ENCODE measurements around the gene PITX3.

The PITX3 gene

DNA sequence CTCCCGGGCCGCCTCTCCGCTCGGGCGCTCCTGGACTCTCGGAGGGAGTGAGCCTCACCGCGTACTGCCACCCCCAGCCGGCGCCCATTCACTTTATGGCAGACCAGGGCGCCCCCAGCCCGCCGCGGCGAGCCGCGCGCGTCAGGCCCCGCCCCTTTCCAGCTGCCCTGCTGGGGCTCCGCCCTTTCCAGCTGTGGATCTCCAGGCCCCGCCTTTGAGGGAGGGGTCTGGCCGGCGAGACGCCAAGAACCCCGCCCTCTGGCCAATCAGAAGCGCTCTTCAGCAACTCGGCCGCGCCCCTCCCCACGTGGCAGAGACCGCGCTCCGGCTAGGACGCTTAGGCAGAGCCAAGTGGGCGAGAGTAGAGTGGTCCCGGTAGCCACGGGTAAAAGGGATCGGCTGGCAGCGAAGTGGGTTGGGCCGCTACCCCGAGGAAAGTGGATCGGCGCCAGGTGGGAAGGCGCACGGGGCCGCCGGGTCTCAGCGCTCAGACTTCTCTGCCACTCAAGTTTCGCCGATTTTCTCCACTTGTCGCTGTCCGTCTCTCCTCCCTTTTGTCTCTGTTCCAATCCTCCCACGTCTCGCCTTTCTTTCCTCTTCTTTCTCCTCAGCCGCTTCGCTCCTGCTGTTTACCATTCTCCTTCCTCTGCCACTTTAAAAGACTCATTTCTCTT is at the start of gene PITX3:
TSS of gene PITX3 (minus strand) at position 69 of the 674 bp plus-strand sequence. CDS start 9,432 bp downstream, outside the sequence.
- DNase-seq: no peak

DNA sequence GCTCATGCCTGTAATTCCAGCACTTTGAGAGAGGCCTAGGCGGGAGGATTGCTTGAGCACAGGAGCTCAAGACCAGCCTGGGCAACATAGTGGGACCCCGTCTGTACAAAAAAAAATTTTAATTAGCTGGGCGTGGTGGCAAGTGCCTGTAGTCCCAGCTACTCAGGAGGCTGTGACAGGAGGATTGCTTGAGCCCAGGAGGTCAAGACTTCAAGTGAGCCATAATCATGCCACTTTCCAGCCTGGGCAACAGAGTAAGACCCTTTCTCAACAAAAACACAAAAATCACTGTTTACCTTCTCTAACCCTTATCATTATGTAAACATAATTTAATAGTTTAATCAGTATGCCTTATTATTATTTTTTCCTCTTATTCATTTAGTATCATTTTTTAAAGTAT is 48.5 kb upstream of the PITX3 start:
- DNase-seq: no peak

DNA sequence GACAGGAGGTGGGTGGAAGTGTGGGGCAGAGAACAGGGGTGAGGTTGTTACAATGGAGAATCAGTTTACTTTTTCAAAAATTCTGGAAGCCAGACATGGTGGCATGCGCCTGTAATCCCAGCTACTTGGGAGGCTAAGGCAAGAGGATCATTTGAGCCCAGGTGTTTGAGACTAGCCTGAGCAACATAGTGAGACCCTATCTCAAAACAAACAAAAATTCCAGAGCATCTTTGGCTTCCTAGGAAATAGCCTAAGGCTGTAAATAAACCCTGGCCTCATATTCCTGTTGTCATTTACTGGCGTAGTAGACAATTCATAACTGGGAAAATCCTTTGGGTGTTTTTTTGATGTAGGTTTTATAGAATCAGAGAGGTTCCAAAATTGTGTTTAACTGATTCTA is 48.0 kb upstream of the PITX3 start:
- DNase-seq: no peak

DNA sequence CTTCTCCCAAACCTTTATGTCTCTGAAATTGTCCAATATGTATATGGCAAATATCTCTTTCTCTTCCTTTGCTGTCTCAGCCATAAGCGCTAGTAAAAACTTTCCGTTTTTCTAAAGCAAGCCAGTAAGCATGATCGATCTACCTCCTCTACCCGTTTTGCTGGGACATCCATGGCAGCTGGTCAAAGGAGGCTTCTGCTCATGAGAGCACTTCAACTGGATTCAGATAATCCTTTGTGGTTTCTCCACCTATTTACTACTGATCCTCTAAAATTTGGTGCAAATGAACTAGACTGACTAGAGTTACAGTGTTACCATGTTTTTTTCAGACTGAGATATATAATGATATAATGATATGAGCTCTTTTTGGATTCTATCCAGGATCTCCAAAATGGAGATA is 46.7 kb upstream of the PITX3 start:
- DNase-seq: no peak

- no peak for DNase-seq
Measured at GRCh38 chr10:102287538-102287937, 46.2 kb upstream of the PITX3 start.

DNA sequence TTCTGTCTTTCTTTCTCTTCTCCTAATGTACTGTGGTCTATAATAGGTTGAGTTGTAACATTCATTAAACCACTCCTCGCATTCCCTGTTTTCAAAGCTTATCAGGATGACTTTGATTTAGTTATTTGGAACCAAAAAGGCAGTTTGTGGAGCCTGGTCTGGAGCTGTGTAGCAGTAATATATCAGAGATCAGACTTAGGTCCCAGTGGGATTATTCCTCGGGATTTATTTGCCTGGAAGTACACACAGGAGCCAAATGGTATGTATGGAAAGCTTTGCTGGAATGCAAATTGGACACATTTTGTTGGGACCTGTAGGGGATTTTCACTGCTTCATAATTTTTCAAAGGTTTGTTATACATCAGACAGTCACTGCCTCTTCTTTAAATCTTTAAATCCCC is 44.9 kb upstream of the PITX3 start:
- DNase-seq: no peak

DNA sequence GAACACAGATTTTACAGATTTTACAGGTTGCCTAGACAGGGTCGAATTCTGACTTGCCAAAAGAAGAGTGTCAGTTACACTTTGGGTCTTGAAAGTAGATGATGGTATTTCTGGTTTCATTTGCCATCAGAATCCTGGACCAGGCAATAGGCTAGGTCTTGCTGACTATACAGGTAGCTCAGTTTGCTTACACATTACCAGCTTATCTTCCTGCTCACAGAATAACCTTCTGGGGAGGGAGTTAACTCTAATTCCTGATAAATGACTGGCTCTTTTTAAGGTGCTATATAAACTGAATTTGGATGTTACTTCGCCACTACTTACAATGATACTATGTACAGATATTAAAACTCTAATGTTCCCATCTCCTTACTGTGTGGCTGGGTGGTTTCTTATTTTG is 43.8 kb upstream of the PITX3 start:
- no peak for DNase-seq

DNA sequence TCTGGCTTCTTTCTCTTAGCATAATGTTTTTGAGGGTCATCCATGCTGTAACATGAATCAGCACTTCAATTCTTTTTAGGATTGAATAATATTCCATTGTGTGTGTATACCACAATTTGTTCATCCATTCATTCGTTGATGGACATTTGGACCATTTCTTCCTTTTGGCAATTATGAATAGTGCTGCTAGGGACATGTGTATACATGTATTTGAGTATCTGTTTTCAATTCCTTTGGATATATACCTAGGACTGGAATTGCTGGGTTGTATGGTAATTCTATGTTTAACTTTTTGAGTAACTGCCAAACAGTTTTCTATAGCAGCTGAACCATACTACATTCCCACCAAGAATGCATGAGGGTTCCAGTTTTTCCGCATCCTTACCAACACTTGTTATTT is 43.2 kb upstream of the PITX3 start:
- no peak for DNase-seq

DNA sequence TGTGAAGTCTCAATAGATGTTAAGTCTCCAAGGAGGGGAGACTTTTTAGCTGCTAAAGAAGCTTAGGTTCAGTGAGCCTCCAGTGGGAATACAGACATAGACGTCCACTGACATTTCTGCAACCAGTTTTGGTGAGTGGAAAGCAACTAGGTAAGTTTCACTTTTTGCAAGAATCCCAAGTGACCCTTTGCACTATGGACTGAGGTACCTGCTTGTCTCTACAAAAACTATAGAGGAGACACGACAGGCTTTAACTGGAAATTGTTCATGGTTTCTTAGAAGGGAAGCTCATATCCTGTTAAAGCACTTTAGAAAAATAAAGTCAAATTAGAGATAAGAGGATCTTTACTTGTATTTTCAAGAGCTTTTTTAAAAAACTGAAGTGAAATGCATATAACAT is 42.6 kb upstream of the PITX3 start:
- DNase-seq: no peak

DNA sequence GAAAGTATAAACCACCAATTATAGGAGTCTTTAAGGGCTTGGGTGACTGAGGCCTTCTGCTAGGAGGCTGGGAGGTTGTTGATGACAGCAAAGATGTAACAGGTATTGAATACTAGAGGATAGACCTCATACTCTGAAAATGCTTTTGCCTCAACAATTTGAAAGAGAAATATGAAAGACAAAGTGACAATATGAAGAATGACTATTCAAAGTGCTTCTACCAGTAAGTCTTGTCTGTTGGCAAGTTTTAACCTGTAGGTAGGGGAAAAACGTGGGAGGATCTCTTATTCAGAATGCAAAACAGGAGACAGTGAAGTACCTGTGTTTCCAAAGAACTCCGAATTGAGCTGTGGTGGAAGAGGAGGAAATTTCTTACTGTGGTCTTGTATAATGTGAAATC is 42.2 kb upstream of the PITX3 start:
- DNase-seq: no peak

- no peak for DNase-seq
Measured at GRCh38 chr10:102281102-102281487, 39.8 kb upstream of the PITX3 start.

DNA sequence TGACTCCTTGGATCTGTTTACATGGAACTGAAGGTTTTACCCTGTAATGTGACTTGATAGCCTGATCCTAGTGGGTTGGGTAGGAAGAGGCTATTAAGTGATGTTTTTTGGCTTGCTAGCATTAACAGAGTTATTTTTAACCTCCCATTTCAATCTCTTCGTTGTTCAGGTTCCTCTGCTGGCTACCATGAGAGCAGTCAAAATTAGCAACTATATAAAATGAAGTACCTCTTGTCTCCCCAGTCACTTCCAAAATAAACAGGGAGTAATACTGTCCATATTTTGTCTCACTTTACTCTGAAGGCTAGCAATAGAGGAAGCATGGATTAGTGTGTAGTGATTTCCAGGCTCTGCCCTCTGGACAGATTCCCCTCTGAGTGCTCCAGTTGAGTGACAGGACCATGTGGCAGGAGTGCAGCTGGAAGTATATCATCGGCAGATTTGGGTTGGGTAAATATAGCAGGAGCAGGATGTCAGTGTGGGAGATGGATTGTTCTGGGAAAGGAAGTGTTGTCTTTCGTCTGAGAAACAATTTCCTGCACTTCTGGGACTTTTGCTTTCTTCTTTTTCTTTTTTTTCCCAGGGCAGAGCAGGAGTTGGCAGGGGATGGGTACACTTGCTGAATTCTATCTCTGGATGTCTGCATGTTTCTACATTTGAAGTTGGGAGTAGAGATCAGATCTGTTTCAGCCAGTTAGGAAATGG is 39.2 kb upstream of the PITX3 start:
- peak; percentile 10 for DNase-seq

DNA sequence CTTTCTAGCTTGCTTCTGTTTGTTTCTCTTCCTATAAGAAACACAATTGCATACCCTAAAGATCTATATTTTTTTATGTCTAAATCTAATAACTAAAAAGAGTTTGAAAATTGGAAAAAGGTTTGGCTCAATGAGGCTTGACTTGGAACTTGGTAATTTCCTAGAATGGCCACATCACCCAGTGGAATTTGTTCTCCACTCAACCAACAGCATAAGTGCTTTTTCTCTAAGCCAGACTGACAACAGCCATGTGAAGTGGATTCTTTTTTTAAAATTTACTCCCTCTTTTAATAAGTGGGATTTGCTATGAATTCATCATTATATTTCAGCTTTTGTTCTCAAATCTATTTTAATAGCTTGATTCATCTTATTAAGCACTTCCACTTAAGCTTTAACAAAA is 37.8 kb upstream of the PITX3 start:
- no peak for DNase-seq

- no peak for DNase-seq
Measured at GRCh38 chr10:102275343-102275742, 34.0 kb upstream of the PITX3 start.

DNA sequence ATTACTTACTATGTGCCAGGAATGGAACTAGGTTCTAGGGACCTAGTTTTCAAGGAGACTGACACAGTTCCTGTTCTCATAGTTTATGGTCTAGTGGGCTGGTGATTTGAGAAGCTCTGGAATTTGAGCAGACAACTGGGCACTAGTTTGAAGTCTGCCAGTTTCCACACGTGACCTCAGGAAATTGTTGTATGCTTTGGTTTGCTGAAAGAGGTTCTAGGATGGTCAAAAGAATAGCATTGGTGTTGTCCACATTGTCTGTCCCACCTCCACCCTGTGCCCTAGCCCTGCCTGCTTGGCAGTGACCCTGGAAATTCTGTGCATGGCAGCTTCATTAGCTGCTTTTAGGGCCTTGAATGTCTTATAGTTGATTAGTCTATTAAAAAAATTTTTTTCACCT is 32.8 kb upstream of the PITX3 start:
- DNase-seq: no peak

GRCh38 chr10:102269017-102269416 is 27.7 kb upstream of the PITX3 start:
- DNase-seq: no peak

GRCh38 chr10:102268375-102268888 is 27.1 kb upstream of the PITX3 start:
- no peak for DNase-seq

GRCh38 chr10:102267748-102268147 is 26.4 kb upstream of the PITX3 start:
- no peak for DNase-seq

- no peak for DNase-seq
Measured at GRCh38 chr10:102266670-102267069, 25.4 kb upstream of the PITX3 start.

DNA sequence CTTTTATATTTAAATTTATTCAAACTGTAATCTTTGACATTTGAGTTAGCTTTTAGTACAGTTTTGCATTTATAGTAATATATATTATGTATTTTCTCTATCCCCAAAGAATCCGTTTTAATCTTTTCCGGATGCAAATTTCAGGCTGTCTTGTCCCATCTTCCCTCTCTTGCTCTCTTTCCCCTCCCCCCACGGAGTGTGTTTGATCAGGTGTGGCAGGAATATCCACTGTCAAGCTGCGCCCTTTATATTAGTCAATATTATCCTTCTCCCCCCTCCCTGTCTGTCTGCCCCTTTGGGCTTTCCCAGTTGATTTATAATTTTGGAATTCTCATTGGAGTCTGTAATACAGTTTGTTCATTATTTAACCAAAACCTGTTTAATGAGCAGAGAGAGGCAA is 23.1 kb upstream of the PITX3 start:
- no peak for DNase-seq

DNA sequence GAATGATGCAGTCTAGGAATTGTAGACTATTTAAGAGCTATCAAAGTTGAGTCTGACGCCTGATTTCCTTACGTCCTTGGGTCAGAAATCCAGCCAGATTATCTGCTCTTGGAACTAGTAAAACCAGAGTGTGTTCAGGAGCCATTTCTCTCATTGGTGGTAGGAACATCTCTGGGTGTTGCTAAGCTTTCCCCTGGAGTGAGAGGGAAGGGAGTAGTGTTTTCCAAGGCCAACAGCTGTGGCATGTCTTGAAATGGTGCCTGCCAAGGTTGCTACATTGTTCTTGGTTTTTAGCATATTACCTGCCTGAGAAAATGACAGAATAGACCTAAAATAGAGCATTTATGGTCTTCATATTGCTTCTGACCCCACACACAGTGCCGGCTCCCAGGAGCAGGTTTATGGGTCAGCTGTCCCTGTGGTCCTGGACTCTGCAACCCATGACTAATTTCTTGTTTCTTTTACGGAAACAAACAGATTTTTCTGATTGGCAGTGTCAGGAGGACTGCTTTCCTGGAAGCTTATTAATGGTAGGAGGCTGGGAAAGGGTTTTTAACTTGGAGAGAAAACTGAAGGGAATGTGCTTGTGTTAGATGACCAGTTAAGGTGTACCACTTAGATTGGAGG is 21.5 kb upstream of the PITX3 start:
- no peak for DNase-seq

- DNase-seq: no peak
Measured at GRCh38 chr10:102261842-102262241, 20.5 kb upstream of the PITX3 start.

GRCh38 chr10:102261196-102261595 is 19.9 kb upstream of the PITX3 start:
- DNase-seq: no peak

DNA sequence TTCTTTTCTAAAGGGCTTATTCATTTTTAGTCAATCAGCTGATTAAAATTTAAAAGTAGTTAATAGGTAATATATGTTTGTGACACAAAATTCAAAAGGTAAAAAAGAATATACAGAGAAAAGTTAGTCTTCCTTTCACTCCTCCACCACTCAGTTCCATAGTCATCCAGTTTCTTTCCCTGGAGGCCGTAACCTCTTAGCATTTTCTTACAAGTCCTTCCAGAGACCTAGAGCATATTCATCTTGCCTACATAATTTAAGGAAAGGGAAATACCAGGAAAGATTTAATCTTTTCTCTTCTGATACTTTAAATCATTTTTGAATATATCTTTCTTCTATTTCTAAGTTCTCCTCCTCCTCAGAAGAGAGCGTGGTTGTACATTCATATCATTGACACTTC is 14.1 kb upstream of the PITX3 start:
- DNase-seq: no peak
